GM23248 (cell line): ENCODE results near the gene LOXHD1. TPM values are rescaled to one million over a fixed set of nuclear protein-coding genes. Genes with fewer than 3 reads are reported as not detected.

ENCODE experiments used
- DNase-seq: peaks from one replicate; pipeline ENCODE4 v3.0.0-alpha.2; 2015
- H2AFZ ChIP-seq: fragments of 200-600 bp; sonication (generic); 2 replicates; pipeline ENCODE4 v1.6.1; 2016; ENCODE audit warnings: antibody characterized with exemption
- H3F3A ChIP-seq: fragments of 200-600 bp; sonication (generic); 2 replicates; pipeline ENCODE4 v1.6.1; 2016; ENCODE audit warnings: mild to moderate bottlenecking, antibody characterized with exemption, mixed run types; ENCODE audit not compliant: insufficient read depth
- H3K27ac ChIP-seq: fragments of 200-600 bp; sonication (generic); 2 replicates; pipeline ENCODE4 v1.5.1; 2016; ENCODE audit warnings: mild to moderate bottlenecking
- H3K27me3 ChIP-seq: fragments of 200-600 bp; sonication (generic); replicated peaks from 2 replicates; pipeline ENCODE4 v1.6.1; 2016; ENCODE audit warnings: mild to moderate bottlenecking; ENCODE audit not compliant: insufficient read depth
- H3K36me3 ChIP-seq: fragments of 200-600 bp; sonication (generic); 2 replicates; pipeline ENCODE4 v1.6.1; 2016; ENCODE audit warnings: low read depth, mild to moderate bottlenecking
- H3K4me1 ChIP-seq: fragments of 200-600 bp; sonication (generic); 2 replicates; pipeline ENCODE4 v1.6.1; 2016; ENCODE audit warnings: mild to moderate bottlenecking; ENCODE audit not compliant: insufficient read depth
- H3K4me2 ChIP-seq: fragments of 200-600 bp; sonication (generic); one replicate; pipeline ENCODE4 v1.6.1; 2016; ENCODE audit warnings: mild to moderate bottlenecking; ENCODE audit not compliant: unreplicated experiment
- H3K4me3 ChIP-seq: fragments of 200-600 bp; sonication (generic); 2 replicates; pipeline ENCODE4 v1.5.1; 2016; ENCODE audit warnings: mild to moderate bottlenecking
- H3K79me2 ChIP-seq: fragments of 200-600 bp; sonication (generic); 2 replicates; pipeline ENCODE4 v1.6.1; 2016; ENCODE audit warnings: mild to moderate bottlenecking; ENCODE audit not compliant: insufficient read depth
- H3K9ac ChIP-seq: fragments of 200-600 bp; sonication (generic); 2 replicates; pipeline ENCODE4 v1.6.1; 2016; ENCODE audit warnings: mild to moderate bottlenecking
- H3K9me2 ChIP-seq: fragments of 200-600 bp; sonication (generic); 2 replicates; pipeline ENCODE4 v1.6.1; 2016; ENCODE audit warnings: mixed run types, mild to moderate bottlenecking, moderate library complexity; ENCODE audit not compliant: insufficient read depth
- H3K9me3 ChIP-seq: fragments of 200-600 bp; sonication (generic); one replicate; pipeline ENCODE4 v1.6.1; 2017; ENCODE audit warnings: low read depth
- H4K20me1 ChIP-seq: fragments of 200-600 bp; sonication (generic); 2 replicates; pipeline ENCODE4 v1.6.0; 2016; ENCODE audit not compliant: insufficient read depth
- EZH2 ChIP-seq: fragments of 200-600 bp; sonication (generic); IDR thresholded peaks from 2 replicates; pipeline ENCODE4 v1.6.1; 2018; ENCODE audit warnings: antibody characterized with exemption, mild to moderate bottlenecking; ENCODE audit not compliant: insufficient read depth, poor library complexity, severe bottlenecking
- EZH2phosphoT487 ChIP-seq: fragments of 200-600 bp; sonication (generic); IDR thresholded peaks from 2 replicates; pipeline ENCODE4 v1.6.1; 2018; ENCODE audit warnings: antibody characterized with exemption, moderate library complexity, mild to moderate bottlenecking, low read depth; ENCODE audit not compliant: insufficient read depth
- WGBS, 2 experiments: methylation state at CpG; one replicate each; pipeline ENCODE4 v1.1.6; 2015 to 2017; ENCODE audit warnings: low lambda C conversion rate in 2 of 2, low coverage in 1 of 2; ENCODE audit errors: missing lambda C conversion rate in 2 of 2; 5-methylcytosine and 5-hydroxymethylcytosine counted together
- in situ Hi-C: fragments of 300-500 bp; cut with MboI; formaldehyde crosslinking; loops from 2 replicates; pipeline ENCODE4 v1.15.0; 2020
- polyA plus RNA-seq: library from polyadenylated mRNA; unstranded; fragments of >200 nt; fragmentation: Nextera tagmentation; extraction: Ambion mirVana; gene quantifications from 2 replicates; pipeline ENCODE4 v1.2.1, GENCODE V29; 2016
- total RNA-seq: library from RNA; depleted of rRNA; stranded (reverse); fragments of >200 nt; shearing (Covaris generic); gene quantifications from 2 replicates; pipeline ENCODE4 v1.2.3, GENCODE V29; 2014

The LOXHD1 gene
- total and polyA plus RNA-seq, 2 experiments from 2014 or later = not detected

GRCh38 chr18:46573156-46573555 is 83.9 kb downstream of the LOXHD1 start:
- no peak for TF ChIP-seq EZH2
- TF ChIP-seq EZH2phosphoT487 = no peak
- Histone ChIP-seq H3K27me3 (no peaks in the 10 kb centered on the region; the same call in 1 of the 2 replicates), H3K9me2 (no peaks in the 10 kb centered on the region), H3K9me3 (no peaks in the 10 kb centered on the region), H4K20me1 (no peaks in the 10 kb centered on the region), H3K79me2 (no peaks in the 10 kb centered on the region), H3K9ac (no peak overlapping the region), H3F3A (no peaks in the 10 kb centered on the region), H3K36me3 (no peaks in the 10 kb centered on the region), H3K4me1 (no peaks in the 10 kb centered on the region), H2AFZ (no peak overlapping the region), H3K27ac (no peak overlapping the region), H3K4me3 (no peak overlapping the region), H3K4me2 (no peak overlapping the region)
- DNase-seq = no peak
- 24 to 43% methylated on average over 7 of the region's 7 CpGs for WGBS, 2 experiments
- in situ Hi-C loops = no loop called here

GRCh38 chr18:46571756-46572155 is 85.3 kb downstream of the LOXHD1 start:
- DNase-seq = no peak
- Histone ChIP-seq H3K4me1 (no peaks in the 10 kb centered on the region), H3K36me3 (no peaks in the 10 kb centered on the region), H3K4me3 (no peak overlapping the region), H3K4me2 (no peak overlapping the region), H2AFZ (no peak overlapping the region), H4K20me1 (no peaks in the 10 kb centered on the region), H3F3A (no peaks in the 10 kb centered on the region), H3K79me2 (no peaks in the 10 kb centered on the region), H3K9me3 (no peaks in the 10 kb centered on the region), H3K9me2 (no peaks in the 10 kb centered on the region), H3K27ac (no peak overlapping the region), H3K27me3 (peaks cover 9% of the 10 kb centered on the region), H3K9ac (no peak overlapping the region)
- WGBS, 2 experiments = 26 to 29% methylated on average over 6 of the region's 6 CpGs
- in situ Hi-C loops = no loop called here
- TF ChIP-seq EZH2 = no peak
- no peak for TF ChIP-seq EZH2phosphoT487

GRCh38 chr18:46570666-46571065 is 86.4 kb downstream of the LOXHD1 start:
- TF ChIP-seq EZH2 (no peak), EZH2phosphoT487 (no peak)
- H4K20me1 ChIP-seq = no peaks in the 10 kb centered on the region
- H3K4me1 ChIP-seq = no peaks in the 10 kb centered on the region
- no peak overlapping the region for H3K27ac ChIP-seq
- in situ Hi-C loops = no loop called here
- no peak overlapping the region for H3K9ac ChIP-seq
- no peak for DNase-seq
- no peaks in the 10 kb centered on the region for H3F3A ChIP-seq
- H3K4me3 ChIP-seq = no peak overlapping the region
- peaks cover 10% of the 10 kb centered on the region for H3K27me3 ChIP-seq
- H3K79me2 ChIP-seq = no peaks in the 10 kb centered on the region
- no peaks in the 10 kb centered on the region for H3K9me3 ChIP-seq
- H3K9me2 ChIP-seq = no peaks in the 10 kb centered on the region
- no peak overlapping the region for H3K4me2 ChIP-seq
- H2AFZ ChIP-seq = no peak overlapping the region
- 20 to 34% methylated on average over 6 of the region's 6 CpGs for WGBS, 2 experiments
- no peaks in the 10 kb centered on the region for H3K36me3 ChIP-seq

GRCh38 chr18:46570134-46570533 is 86.9 kb downstream of the LOXHD1 start:
- no peaks in the 10 kb centered on the region for H4K20me1 ChIP-seq

GRCh38 chr18:46569211-46569610 is 87.8 kb downstream of the LOXHD1 start:
- Histone ChIP-seq H3K27ac (no peak overlapping the region), H2AFZ (no peak overlapping the region), H3K79me2 (no peaks in the 10 kb centered on the region), H3K36me3 (no peaks in the 10 kb centered on the region), H3K27me3 (peaks cover 10% of the 10 kb centered on the region), H3K9me3 (no peaks in the 10 kb centered on the region), H3K9me2 (no peaks in the 10 kb centered on the region), H3K9ac (no peak overlapping the region), H4K20me1 (no peaks in the 10 kb centered on the region), H3K4me2 (no peak overlapping the region), H3K4me3 (no peak overlapping the region), H3F3A (no peaks in the 10 kb centered on the region), H3K4me1 (no peaks in the 10 kb centered on the region)
- TF ChIP-seq EZH2 (no peak), EZH2phosphoT487 (no peak)
- in situ Hi-C loops = no loop called here
- WGBS, 2 experiments = 10 to 12% methylated on average over 7 of the region's 7 CpGs
- no peak for DNase-seq

More at GRCh38 chr18:46570134-46570533, 86.9 kb downstream of the LOXHD1 start:
- no peaks in the 10 kb centered on the region for H3K4me1 ChIP-seq
- H3F3A ChIP-seq = no peaks in the 10 kb centered on the region
- H3K9ac ChIP-seq = no peak overlapping the region
- TF ChIP-seq EZH2 (no peak), EZH2phosphoT487 (no peak)
- H3K9me3 ChIP-seq = no peaks in the 10 kb centered on the region
- H3K36me3 ChIP-seq = no peaks in the 10 kb centered on the region
- H3K27ac ChIP-seq = no peak overlapping the region
- in situ Hi-C loops = no loop called here
- H3K27me3 ChIP-seq = peaks cover 10% of the 10 kb centered on the region
- no peak for DNase-seq
- H3K79me2 ChIP-seq = no peaks in the 10 kb centered on the region
- H3K9me2 ChIP-seq = no peaks in the 10 kb centered on the region
- H3K4me3 ChIP-seq = no peak overlapping the region
- no peak overlapping the region for H3K4me2 ChIP-seq
- no peak overlapping the region for H2AFZ ChIP-seq
- WGBS, 2 experiments = 10 to 11% methylated on average over 5 of the region's 5 CpGs
